ENCODE measurements around the gene GET3.
"Not testable (repeated sequence)": the region's sequence is repeated elsewhere in the genome, so short reads cannot be mapped to it uniquely, and the experiment has no call there.

Gene GET3

DNA sequence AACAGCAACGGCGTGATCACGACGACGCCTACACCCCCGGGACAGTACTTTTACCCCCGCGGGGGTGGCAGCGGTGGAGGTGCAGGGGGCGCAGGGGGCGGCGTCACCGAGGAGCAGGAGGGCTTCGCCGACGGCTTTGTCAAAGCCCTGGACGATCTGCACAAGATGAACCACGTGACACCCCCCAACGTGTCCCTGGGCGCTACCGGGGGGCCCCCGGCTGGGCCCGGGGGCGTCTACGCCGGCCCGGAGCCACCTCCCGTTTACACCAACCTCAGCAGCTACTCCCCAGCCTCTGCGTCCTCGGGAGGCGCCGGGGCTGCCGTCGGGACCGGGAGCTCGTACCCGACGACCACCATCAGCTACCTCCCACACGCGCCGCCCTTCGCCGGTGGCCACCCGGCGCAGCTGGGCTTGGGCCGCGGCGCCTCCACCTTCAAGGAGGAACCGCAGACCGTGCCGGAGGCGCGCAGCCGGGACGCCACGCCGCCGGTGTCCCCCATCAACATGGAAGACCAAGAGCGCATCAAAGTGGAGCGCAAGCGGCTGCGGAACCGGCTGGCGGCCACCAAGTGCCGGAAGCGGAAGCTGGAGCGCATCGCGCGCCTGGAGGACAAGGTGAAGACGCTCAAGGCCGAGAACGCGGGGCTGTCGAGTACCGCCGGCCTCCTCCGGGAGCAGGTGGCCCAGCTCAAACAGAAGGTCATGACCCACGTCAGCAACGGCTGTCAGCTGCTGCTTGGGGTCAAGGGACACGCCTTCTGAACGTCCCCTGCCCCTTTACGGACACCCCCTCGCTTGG is 55.0 kb downstream of the GET3 start:
- DNase-seq (ENCODE audit: low spot score), result no peak

DNA sequence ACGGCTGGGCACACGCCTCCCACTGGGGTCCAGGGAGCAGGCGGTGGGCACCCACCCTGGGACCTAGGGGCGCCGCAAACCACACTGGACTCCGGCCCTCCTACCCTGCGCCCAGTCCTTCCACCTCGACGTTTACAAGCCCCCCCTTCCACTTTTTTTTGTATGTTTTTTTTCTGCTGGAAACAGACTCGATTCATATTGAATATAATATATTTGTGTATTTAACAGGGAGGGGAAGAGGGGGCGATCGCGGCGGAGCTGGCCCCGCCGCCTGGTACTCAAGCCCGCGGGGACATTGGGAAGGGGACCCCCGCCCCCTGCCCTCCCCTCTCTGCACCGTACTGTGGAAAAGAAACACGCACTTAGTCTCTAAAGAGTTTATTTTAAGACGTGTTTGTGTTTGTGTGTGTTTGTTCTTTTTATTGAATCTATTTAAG is 55.6 kb downstream of the GET3 start:
- DNase-seq (ENCODE audit: low spot score), result no peak

DNA sequence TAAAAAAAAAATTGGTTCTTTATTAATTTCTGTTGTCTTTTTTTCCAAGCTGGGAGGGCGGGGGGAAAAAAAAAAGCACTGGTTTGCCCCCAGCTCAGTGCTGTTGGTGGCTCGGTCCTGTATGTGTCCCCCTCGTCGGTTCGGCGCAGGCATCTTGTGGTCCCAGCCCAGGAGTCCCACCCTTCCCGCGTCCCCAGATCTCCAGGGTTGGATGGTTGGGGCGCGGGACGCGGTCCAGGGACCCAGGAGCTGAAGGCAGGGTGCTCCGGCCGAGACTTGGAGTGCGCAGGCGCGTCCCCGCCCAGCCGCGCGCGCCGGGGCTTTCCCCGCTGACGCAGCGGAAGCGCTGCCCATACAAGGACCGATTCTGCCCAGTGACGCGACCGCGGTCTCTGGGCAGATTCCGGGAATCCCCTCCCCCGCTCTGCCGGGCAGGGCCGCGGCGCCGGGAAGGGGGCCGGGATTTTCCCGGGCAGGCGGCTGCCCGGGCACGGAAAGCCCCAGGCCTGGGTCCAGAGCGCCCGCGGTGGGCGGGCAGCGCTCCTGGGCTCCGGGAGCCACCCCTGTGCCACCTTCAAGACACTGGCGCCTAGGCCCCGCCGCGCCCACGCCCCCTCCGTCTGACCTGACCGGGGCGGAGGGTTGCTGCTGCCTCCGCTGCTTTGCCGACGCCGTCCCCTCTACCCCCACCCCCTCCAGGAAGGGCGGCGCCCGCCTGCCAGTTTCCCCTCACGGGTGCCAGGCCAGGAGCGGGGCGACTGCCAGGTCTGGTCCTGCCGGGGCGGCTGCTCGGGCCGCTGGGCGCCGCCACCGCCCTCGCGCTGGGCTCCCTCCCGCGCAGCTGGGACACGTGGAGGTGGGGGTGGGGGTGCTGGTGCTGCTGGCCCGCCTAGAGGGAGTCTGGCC is 56.2 kb downstream of the GET3 start:
- peak; percentile 94 for DNase-seq (ENCODE audit: low spot score)

DNA sequence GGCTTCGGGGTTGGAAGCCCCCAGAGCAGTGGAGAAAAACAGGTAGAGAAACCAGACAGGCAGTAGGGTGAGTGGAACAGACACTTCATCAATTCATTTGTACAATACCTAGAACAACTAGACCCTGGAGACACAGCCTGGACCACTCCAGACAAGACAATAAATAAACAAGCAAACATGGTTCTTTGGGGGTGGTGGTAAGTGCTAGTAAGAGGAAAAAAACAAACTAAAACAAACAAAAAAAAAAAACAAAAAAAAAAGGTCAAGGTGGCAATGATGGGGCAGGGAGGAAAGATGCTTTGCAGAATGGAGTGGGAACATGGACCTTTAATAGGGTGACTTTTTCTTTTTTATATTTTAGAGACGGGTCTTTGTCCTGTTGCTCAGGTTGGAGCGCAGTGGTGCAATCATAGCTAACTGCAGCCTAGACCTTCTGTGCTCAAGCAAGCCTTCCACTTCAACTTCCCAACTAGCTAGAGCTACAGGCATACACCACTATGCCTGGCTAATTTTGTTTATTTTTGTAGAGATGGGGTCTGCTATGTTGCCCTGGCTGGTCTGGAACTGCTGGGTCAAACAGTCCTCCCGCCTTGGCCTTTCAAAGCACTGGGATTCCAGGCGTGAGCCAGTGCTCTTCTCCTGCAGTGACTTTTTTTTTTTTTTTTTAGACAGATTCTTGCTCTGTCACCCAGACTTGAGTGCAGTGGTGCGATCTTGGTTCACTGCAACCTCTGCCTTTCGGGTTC is 57.1 kb downstream of the GET3 start:
- DNase-seq (ENCODE audit: low spot score), result no peak

DNA sequence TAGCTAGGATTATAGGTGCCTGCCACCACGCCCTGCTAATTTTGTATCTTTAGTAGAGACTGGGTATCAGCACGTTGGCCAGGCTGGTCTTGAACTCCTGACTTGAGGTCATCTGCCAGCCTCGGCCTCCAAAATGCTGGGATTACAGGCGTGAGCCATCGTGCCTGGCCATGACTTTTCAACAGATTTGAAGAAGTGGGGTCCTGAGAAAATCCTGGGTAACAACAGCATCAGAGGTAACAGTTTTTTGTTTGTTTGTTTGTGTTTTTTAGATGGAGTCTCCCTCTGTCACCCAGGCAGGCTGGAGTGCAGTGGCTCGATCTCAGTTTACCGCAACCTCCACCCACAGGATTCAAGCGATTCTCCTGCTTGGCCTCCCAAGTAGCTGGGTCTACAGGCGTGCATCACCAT is 57.7 kb downstream of the GET3 start:
- no peak for DNase-seq (ENCODE audit: low spot score)

DNA sequence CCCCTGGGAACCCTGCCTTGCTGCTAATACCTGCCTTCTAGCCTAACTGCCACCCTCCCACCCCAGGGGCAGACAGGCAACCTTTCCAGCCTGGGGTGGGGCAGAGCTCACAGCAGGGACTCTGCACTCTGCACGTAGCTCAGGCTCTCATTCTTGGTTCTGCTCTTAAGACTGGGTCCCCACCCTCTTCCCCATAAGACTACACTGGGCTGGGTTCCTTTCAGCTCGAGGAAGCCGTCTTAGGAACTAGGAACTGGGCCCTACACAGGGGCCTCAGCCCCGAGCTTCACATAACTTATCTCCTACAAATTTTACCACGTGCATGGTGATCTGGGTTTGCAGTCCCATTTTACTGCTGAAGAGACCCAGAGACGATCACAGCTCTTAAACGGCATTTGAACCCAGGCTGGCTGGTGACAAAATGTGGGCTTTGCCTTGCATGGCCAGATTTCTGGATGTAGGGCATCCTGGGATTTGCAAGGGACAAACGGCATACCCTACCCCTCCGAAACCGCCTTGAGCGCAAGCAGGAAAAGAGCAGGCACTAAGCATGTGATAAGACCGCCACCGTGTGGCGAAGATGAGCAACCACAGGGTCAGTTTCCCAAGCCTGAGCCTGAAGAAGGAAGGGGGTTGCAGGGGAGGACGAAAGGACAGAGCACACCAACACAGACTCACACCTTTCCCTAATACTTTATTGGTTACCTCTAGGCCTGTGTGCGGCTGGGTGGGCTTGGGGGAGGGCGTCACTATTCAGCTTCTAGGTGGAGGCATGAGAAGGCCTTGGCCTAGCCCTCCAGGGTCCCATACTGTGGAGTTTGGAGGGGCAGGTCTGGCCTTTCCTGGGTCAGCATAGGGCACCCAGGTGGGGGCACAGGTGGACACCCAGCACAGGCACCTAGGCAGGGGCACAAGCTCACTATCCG is 59.1 kb downstream of the GET3 start:
- peak; percentile 59 for DNase-seq (ENCODE audit: low spot score)

DNA sequence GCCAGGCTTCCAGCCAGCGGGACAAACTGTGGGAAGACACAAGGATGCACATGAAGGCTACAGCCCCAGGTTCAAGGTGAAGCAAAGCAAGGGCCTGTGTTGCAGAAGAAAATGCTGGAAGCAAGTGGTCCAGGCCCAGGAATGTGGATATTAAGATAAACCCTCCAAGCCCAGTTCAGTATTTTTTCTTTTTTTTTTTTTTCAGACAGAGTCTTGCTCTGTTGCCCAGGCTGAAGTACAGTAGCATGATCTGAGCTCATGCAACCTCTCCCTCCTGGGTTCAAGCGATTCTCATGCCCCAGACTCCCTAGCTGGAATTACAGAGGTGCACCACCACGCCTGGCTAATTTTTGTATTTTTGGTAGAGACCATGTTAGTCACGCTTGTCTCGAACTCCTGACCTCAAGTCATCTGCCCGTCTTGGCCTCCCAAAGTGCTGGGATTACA is 59.9 kb downstream of the GET3 start:
- DNase-seq (ENCODE audit: low spot score), result no peak

DNA sequence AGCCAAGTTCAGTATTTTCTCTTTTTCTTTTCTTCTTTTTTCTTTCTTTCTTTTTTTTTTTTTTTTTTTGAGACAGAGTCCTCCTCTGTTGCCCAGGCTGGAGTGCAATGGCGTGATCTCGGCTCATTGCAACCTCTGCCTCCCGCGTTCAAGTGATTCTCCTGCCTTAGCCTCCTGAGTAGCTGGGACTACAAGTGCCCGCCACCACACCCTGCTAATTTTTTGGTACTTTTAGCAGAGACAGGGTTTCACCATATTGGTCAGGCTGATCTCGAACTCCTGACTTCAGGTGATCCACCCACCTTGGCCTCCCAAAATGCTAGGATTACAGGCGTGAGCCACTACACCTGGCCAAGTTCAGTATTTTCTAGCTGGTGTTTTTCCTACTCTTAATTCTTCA is 60.3 kb downstream of the GET3 start:
- not testable (repeated sequence) for DNase-seq (ENCODE audit: low spot score)
